NCI-H2171 (cell line): ENCODE measurements around the gene APBA2.
"Not testable (repeated sequence)": the region's sequence is repeated elsewhere in the genome, so short reads cannot be mapped to it uniquely, and the experiment has no call there.

Source experiments
- DNase-seq: peaks from one replicate; lab custom pipeline; 2025; lab: John Stamatoyannopoulos, UW

The APBA2 gene

DNA sequence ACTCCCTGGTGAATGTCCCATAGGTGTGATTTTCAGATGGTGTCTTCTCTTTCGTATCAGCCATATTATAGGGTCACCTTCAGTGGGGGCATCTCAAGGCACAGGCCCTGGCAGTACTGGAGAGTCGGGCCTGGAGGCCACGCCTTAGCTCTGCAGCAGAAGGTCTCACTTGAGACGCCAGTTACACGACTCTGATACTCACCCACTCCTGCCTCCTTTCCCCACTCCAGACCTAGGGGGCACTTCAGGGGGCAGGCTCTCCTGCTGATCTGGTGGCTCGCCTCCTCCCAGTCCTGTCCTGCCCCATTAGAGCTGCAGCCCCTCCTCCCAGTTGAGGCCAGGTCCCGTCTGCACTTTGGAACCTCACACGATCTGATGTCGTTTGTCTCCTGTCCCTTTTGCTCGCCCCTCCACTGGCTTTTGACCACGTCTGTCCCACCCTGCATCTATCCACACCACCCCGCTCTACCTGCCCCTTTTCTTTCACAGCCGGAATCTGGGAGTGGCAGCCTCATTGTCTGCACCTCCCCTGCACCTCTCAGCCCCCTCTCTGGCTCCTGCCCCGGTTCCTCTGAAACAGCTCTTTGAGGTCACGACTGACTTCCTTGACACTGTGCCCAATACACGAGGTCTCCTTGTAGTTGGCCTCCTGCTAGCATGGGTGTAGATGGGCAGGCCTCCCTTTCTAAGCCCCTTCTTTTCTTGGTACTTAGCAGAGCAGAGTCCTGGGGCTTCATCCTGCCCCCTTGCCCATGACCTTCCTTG is 201.9 kb downstream of the APBA2 start:
- DNase-seq, result no peak

DNA sequence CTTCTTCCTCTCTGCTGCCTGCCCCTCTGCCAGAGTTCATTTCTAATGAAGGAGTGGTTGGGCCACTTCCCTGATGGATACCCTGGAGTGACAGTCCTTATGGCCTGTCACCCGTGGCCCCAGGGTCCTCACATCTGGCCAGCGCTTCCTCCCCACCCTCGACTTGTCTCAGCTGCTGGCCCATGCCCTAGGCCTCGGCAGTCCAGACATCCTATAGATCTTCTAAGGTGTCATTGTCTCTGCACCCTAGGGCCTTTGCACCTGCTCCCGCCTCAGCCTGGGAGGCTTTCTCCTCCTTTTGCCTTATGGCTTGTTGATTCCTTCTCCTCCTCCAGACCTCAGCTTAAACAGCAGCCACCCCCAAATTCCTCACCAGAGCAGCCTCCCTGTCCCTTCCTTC is 202.9 kb downstream of the APBA2 start:
- no peak for DNase-seq

DNA sequence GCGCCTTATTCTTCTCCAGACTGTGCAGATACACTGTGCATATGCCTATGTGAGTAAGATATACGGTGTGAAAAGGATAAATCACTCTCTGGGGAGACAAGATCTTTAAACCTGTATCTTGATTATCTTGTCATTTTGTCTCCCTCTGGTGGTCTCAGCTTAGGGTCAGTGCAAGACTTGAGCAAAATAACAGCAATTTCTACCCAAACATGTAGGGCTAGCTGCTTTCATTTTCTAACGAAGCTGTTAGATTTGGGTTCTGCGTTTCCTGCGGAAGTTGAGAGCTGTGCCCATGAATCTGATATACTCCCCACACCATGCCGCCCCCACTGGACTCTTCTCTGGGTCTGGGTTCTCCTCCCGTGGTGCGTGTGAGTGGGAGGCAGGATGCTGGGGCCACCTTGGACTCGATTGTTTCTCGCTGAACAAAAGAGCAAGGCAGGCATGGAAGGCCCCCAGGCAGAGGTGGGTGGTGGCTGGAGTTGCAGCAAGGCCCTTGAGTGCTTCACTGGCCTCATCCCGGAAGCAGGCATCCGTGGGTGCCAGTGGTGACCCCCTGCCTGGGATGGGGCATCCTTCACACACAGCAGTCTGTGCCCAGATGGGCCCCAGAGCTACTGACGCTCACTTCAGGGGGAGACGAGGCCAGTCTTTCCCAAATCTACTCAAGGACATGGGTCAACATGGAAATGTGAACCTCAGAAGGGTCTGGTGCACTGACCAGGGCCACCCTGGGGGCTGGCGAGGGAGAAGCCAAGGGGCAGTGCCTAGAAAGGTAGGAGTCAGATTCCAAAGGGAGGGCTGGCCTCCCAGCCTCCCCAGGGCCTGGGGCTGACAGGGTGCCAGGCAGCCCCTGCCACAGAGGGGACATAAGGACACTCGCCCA is 204.2 kb downstream of the APBA2 start:
- DNase-seq, result no peak

DNA sequence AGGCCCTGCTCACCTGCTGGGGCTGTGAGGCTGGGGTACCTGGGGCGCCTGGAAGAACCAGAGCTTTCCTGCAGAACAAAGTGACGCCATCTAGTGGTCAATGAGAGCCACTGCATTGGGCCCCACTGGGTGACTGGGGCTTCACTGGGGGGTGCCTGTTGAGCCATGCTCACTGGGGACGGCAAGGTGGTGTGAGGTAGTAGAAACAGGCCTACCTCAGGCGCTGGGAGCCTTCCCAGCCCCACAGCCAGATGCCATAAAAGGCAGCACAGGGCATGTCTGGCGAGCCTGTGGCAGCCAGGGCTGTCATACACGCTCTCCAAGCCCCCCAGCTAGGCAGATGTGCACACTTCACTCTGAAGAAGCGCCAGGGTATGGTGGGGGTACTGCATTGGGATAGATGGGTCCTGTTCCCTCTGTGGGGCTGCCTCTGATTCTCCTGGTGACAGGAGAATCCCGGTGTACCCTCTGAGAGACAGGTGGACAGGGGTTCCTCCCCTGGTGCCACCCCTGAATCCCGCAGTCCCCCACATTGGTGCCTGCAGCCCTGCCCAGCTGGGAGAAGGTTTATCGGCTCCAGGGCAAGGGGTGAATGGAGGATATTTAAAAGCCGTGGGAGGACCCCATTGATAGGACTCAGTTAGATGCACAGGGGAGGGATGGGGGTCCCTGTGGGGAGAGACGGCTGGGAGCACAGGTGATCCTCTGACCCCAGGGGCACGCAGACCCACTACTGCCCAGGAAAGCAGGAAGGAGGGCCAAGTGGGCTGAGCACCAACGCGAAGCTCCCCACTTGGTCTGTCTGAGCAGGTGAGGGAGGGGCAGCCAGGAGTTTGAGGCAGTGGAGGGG is 205.1 kb downstream of the APBA2 start:
- DNase-seq, result no peak

DNA sequence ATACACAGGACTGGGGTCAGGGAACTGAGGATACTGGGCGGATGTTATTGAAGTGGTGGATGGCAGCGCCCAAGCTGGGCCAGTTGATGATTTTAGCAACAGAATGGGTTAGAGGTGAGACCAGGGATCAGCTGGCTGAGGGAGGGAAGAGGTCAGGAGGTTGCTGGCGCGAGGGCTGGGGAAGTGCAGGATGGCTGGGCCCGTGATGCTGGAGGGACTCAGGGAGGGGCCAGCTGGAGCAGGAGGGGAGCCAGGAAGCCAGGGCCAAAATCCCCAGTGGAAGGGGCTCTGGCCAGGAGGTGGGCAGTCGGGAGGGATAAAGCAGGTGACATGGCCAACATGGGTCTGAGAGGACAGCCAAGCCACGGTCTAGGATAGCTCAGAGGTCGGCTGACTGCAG is 205.9 kb downstream of the APBA2 start:
- DNase-seq, result no peak

DNA sequence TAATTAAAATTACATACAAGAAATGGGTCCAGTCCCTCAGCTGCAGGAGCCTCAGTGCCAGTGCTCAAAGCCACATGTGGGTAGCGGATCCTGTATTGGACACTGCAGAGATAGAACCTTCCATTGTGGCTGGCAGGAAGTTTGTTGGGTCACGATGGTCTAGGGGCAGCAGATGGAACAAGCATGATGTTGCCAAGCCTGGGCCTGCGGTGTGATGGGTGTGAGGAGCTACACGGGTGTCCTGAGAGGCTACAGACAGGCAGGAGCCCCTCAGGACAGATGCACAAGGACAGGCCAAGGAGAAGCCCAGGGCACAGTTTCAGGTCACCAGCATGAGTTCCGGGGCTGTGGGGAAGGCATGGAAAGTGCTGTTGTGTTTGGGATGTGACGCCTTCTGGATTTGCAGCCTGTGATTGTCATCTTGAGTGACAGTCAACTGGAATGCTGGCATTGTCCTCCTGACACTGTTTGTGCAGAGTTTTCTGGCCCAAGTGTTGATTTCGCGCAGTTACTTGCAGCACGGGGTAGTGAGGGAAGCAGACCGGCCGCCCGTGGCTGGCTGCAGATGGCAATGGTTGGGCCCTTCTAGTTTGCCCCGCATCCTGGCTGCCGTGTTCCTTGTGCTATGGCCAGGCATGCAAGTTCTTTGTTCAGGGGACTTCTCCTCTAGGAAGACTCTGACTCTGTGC is 206.7 kb downstream of the APBA2 start:
- DNase-seq, result no peak

DNA sequence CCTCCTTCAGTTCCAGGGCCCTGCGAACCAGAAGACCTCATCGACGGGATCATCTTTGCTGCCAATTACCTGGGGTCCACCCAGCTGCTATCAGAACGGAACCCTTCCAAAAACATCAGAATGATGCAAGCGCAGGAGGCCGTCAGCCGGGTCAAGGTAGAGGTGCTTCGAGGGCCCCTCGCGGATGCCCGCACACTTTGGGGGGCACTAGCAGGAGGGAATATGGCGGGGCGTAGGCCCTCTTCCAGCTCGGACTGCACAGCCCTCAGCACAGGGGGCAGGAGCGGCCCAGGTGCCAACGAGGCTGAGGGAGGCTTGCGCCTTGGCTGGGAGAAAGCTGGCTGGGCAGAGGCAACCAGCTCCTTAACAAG is 207.3 kb downstream of the APBA2 start:
- DNase-seq, result no peak

DNA sequence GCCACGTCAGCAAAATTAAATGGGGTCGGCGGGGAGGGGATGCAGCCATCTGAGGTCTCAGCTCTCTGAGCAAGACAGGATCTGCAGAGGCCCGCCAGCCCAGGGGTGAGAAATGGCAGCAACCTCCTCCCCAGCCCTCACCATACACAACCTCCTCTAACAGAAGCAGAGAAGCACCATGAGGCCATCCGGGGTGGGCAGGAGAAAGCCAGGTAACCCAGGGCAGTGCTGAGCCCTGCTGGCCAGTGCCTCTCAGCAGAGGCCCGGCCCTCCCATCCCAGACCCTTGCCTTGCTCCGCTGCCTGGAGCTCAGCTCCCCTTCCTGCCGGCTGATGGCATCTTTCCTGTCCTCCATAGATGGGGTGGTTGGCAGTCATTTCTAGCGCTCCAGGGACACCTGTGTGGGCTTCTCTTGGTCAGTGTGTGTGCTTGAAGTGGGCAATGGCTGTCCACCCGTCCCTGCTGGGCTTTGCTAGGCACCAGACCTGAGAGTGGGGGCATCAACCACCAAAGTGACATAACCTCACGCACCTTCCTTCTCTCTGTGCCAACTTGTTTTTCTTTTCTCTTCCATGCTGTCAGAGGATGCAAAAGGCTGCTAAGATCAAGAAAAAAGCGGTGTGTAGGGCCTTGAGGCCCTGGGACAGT is 208.0 kb downstream of the APBA2 start:
- DNase-seq, result no peak

DNA sequence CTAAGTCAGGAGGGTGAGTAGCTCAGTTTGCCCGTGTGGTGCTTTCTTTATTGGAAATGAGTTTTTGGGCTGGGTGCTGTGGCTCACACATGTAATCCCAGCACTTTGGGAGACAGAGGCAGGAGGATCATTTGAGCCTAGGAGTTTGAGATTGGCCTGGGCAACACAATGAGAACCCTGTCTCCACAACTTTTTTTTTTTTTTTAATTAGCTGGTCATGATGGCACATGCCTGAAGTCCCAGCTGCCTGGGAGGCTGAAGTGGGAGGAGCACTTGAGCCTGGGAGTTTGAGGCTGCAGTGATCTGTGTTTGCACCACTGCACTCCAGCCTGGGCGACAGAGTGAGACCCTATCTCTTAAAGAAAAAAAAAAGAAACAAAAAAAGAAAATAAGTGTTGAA is 208.9 kb downstream of the APBA2 start:
- no peak for DNase-seq

DNA sequence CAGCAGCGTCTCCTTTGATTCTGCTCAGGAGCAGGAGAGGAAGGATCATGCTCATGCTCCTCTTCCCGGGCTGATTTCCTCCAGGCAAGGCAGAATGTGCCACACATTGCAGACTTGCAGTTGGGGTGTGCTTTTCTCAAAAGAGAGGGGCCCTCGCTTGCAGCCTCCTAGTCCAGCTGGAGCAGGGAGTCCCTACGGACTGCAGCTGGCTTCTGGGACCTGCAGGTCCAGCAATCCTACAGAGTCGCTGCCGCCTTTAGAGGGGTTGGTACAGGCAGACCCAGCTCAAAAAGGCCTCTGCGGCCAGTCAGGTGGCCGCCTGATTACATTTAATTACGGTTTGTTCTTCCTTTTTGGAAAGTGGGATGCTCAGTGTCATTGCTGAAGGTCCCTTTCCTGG is 210.0 kb downstream of the APBA2 start:
- no peak for DNase-seq

DNA sequence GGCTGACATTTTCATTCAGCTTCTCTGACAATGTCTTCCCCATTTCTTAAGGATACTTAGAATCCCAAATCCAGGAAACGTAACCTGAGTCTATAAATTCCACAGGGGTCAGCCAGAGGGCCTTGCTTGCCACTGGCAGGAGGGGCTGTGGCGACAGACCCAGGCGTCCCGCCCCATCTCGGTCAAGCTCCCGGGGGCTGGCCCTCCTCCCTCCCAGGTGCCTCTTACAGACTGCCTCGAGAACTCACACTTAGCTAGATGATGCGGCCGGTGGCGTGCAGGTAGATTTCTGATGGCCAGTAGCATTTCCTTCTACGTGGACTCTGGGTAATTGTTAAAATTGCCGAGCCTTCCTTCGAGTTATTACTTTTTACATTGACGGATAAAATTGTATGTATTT is 211.4 kb downstream of the APBA2 start:
- no peak for DNase-seq

DNA sequence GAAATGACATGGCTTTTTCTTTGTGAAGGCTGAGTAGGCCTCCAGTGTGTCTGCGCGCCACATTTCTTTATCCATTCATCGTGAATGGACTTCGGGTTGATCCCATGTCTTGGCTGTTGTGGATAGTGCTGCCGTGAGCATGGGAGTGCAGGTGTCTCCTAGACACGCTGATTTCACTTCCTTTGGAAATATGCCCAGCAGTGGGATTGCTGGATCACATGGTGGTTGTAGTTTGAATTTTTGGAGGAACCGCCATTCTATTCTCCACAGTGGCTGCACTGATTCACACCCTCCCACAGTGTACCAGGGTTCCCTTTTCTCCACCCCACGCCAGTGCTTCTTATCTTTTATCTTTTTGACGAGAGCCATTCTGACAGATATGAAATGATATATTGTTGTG is 212.2 kb downstream of the APBA2 start:
- DNase-seq, result no peak

DNA sequence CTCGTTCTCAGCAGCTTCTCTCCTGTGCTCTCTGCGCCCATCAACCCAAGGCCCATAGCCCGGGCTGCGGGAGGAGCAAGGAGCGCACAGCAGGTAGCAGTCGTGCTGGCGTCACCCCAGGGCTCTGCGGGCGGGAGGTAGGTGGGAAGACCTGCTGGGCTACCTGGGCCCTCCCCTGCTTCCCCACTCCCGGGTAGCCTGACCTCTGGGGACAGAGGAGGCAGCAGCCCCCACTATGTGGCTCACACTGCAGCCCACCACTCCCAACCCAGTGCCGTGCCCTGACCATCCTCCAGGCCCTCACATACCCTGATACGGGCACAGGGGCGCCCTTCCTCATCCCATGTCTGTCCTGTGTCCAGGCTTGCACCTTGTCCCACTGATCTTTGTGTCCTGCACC is 212.9 kb downstream of the APBA2 start:
- DNase-seq, result no peak

DNA sequence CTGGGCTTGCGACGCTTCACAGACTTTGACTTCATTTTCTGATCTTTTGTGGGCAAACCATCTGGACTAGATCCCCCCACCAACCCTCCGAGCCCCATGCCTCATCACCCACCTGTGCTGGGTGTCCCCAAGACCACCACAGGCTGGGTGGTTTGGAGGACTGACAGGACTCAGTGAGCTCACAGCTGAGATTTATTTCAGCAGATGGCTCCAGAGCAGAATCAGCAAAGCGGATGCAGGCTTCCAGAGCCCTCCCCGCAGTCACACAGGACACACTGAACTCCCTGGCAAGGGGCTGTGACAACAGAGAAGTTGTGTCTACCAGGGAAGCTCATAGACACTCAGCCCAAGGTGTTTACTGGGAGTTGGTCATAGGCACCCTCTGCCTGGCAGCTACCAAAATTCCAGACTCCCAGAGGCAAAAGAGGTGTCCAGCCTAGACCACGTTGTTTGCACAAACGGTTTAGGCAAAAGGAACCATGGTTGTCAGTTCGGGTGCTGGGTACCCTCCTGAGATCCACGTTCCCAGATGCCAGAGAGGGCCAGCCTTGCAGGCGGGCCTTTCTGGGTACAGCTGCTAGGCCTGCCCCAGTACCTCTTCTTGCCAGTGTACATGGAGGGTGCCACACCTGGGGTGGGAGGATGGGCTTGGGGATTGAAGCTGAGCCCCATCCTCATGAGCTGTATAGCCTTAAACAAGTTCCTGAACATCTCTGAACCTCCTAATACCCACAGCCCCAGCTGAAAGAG is 213.5 kb downstream of the APBA2 start:
- DNase-seq, result no peak

DNA sequence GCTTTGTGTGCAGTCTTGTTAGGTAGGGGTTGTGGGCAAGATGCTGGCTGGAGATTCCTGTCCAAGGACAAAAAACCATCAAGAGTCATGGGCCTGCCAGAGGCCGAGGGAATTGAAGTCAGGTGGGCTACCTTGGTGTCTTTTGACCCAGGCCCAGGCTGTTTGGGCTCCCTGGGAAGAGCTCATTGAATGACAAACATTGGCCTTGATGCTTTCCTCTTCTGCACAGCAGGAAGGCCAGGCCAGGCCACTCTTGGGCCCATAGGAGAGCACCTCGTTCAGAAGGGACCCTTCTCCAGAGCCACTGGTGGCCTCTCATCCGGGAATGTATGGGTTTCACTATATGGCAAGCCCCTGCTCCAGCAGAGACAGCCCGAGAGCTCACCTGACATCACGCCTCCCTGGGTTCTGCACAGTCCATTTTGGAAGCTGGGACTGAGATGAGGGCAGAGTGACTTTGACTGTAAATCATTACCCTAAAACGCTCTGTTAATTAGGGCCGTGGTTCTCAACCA is 214.8 kb downstream of the APBA2 start:
- DNase-seq, result no peak

DNA sequence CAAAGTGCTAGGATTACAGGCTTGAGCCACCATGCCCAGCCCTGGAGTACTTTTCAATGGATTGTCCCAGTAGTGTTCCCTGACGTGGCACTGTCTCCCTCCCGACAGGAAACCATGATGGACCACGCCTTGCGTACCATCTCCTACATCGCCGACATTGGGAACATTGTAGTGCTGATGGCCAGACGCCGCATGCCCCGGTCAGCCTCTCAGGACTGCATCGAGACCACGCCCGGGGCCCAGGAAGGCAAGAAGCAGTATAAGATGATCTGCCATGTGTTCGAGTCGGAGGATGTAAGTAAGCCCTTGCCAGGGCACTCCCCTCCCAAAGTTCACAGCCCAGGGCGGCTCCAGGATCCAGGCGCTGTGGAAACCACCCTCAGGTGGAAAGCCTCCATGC is 215.7 kb downstream of the APBA2 start:
- DNase-seq, result no peak

DNA sequence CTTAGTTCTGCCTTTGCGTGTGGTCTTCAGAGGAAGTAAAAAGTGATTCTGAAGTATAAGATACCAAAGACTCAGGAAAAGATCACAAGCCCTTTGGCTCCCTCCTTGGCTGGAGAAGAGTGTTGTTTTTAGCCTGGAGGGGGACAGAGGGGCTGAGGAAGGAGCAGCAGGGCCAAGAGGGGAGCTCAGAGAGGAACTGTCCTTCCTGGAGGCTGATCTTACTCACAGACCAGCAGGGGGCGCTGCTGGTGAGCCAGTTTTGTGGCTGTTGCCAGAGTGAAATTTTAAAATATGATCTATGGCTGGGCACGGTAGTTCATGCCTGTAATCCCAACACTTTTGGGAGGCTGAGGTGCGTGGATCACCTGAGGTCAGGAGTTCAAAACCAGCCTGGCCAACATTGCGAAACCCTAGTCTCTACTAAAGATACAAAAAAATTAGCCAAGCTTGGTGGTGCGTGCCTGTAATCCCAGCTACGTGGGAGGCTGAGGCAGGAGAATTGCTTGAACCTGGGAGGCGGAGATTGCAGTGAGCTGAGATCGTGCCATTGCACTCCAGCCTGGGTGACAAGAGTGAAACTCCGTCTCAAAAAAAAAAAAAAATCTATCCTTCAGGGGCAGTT is 216.5 kb downstream of the APBA2 start:
- DNase-seq, result not testable (repeated sequence)

DNA sequence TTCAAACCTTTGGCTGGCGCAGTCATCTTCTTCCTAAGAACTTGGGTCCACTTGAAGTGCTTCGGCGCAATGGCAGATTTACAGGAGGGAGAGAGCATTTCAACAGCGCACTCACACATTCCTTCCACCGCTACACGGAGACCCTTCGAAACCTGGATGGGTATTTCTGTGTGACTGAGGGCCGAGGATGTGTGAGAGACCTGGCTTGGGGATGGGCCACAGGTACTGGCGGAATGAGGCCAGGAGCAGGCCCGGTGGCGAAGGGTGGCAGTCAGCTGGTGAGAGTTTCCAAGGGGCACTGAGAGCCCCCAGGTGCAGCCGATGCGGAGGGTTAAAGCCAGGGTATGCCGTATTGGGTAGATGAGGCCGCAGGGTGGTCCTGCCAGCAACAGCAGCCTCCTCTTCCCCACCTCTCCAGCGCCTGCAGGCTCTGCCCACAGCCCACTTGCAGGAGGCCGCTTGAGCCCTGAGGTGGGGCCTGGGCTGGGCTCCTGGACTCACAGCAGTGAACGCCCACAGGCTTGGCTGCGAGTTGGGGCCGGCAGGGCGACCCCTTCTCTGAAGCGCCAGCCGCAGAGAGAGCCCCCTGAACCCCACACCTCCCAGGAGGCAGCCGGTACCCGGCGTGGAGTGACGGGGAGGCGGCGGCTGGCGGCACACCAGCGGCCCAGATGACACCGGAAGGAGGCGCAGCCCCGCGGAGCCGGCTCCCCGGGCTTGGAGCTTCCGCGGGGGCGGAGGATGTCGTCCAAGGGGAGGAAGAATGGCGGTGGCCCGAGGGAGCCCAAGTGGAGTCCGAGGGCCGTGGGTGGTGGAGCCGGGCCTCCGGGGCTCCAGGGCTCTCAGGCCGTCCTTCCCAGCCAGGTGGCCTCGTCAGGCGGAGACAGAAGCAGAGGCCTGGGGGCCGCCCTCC is 217.4 kb downstream of the APBA2 start:
- DNase-seq, result no peak
